Neural cell (in vitro differentiated cells): ENCODE data around the gene ADM2. TPM values are rescaled to one million over a fixed set of nuclear protein-coding genes. Genes with fewer than 3 reads are reported as not detected.

ENCODE experiments used
- H2AFZ ChIP-seq: fragments of 200-600, 300-800 bp; sonication (generic), shearing (Covaris generic); 2 replicates; pipeline ENCODE4 v1.6.0; 2014; ENCODE audit warnings: low read depth, mild to moderate bottlenecking, antibody characterized with exemption, low read length, moderate library complexity
- H3F3A ChIP-seq: fragments of 200-600 bp; shearing (Covaris generic); 2 replicates; pipeline ENCODE4 v1.6.1; 2016; ENCODE audit warnings: mild to moderate bottlenecking, moderate library complexity, mixed read lengths, antibody characterized with exemption, low read length; ENCODE audit not compliant: insufficient read depth, poor library complexity, severe bottlenecking
- H3K27ac ChIP-seq: fragments of 200-600, 300-800 bp; sonication (generic), shearing (Covaris generic); 2 replicates; pipeline ENCODE4 v1.5.1; 2014; ENCODE audit warnings: mild to moderate bottlenecking, low read length, moderate library complexity
- H3K27me3 ChIP-seq: fragments of 300-800, 200-600 bp; sonication (generic), shearing (Covaris generic); 2 replicates; pipeline ENCODE4 v1.6.0; 2014; ENCODE audit warnings: mild to moderate bottlenecking, low read depth, low read length, moderate library complexity; ENCODE audit not compliant: insufficient read depth
- H3K36me3 ChIP-seq: fragments of 300-800, 200-600 bp; sonication (generic), shearing (Covaris generic); 2 replicates; pipeline ENCODE4 v1.5.1; 2014; ENCODE audit warnings: mild to moderate bottlenecking, antibody characterized with exemption, low read length, moderate library complexity; ENCODE audit not compliant: insufficient read depth
- H3K4me2 ChIP-seq: fragments of 300-800, 200-600 bp; sonication (generic), shearing (Covaris generic); 2 replicates; pipeline ENCODE4 v1.6.0; 2014; ENCODE audit warnings: mild to moderate bottlenecking, low read length
- H3K4me3 ChIP-seq: fragments of 300-800, 200-600 bp; sonication (generic), shearing (Covaris generic); 2 replicates; pipeline ENCODE4 v1.5.1; 2014; ENCODE audit warnings: mild to moderate bottlenecking, low read length, moderate library complexity
- H3K79me2 ChIP-seq: fragments of 200-600 bp; shearing (Covaris generic); replicated peaks from 2 replicates; pipeline ENCODE4 v1.6.0; 2014; ENCODE audit warnings: mild to moderate bottlenecking, low read length, moderate library complexity; ENCODE audit not compliant: insufficient read depth
- H3K9ac ChIP-seq: fragments of 300-800, 200-600 bp; sonication (generic), shearing (Covaris generic); 2 replicates; pipeline ENCODE4 v1.6.1; 2016; ENCODE audit warnings: mild to moderate bottlenecking, low read length, mixed read lengths
- H3K9me2 ChIP-seq: fragments of 200-600 bp; shearing (Covaris generic); 2 replicates; pipeline ENCODE4 v1.6.1; 2016; ENCODE audit warnings: mild to moderate bottlenecking, low read length, mixed read lengths; ENCODE audit not compliant: insufficient read depth
- H3K9me3 ChIP-seq: fragments of 200-600, 300-800 bp; sonication (generic), shearing (Covaris generic); 2 replicates; pipeline ENCODE4 v1.6.1; 2016; ENCODE audit warnings: mild to moderate bottlenecking, mixed run types, low read length, moderate library complexity, mixed read lengths
- H4K20me1 ChIP-seq: fragments of 200-600 bp; shearing (Covaris generic); 2 replicates; pipeline ENCODE4 v1.6.1; 2016; ENCODE audit warnings: mild to moderate bottlenecking, mixed run types; ENCODE audit not compliant: insufficient read depth
- EP300 ChIP-seq: fragments of 450-650 bp; conservative IDR thresholded peaks from 2 replicates; pipeline ENCODE4 v1.6.1; 2014; ENCODE audit warnings: antibody characterized with exemption, mild to moderate bottlenecking, moderate library complexity; ENCODE audit not compliant: poor library complexity, severe bottlenecking
- EZH2 ChIP-seq: fragments of 200-600, 300-800 bp; shearing (Covaris generic), sonication (generic); IDR thresholded peaks from 2 replicates; pipeline ENCODE4 v1.6.1; 2014; ENCODE audit warnings: antibody characterized with exemption, low read length, borderline replicate concordance, mild to moderate bottlenecking; ENCODE audit not compliant: insufficient read depth, poor library complexity, severe bottlenecking
- MXI1 ChIP-seq: fragments of 450-650 bp; conservative IDR thresholded peaks from 2 replicates; pipeline ENCODE4 v1.6.1; 2014; ENCODE audit warnings: antibody characterized with exemption, mild to moderate bottlenecking; ENCODE audit not compliant: poor library complexity, severe bottlenecking
- POLR2AphosphoS5 ChIP-seq: IDR thresholded peaks from 2 replicates; pipeline ENCODE4 v1.6.1; 2012
- RAD21 ChIP-seq: fragments of 450-650 bp; conservative IDR thresholded peaks from 2 replicates; pipeline ENCODE4 v1.6.1; 2014; ENCODE audit warnings: antibody characterized with exemption, mild to moderate bottlenecking, moderate library complexity
- SMC3 ChIP-seq: fragments of 450-650 bp; conservative IDR thresholded peaks from 2 replicates; pipeline ENCODE4 v1.6.1; 2014; ENCODE audit warnings: antibody characterized with exemption, mild to moderate bottlenecking, moderate library complexity; ENCODE audit not compliant: poor library complexity
- TAF1 ChIP-seq: IDR thresholded peaks from 2 replicates; pipeline ENCODE4 v1.6.1; 2012; ENCODE audit warnings: low read depth
- polyA plus RNA-seq: library from polyadenylated mRNA; depleted of rRNA; stranded (reverse); fragments of >200 nt; gene quantifications from 2 replicates; pipeline ENCODE4 v1.2.3, GENCODE V29; 2014
- TF ChIP-seq, protein P1 (sequence below): IDR thresholded peaks from 2 replicates; pipeline ENCODE4 v1.6.1; 2012; ENCODE audit warnings: borderline replicate concordance
- TF ChIP-seq, protein P2 (sequence below): fragments of 450-650 bp; IDR thresholded peaks from 2 replicates; pipeline ENCODE4 v1.5.1; 2014; ENCODE audit warnings: antibody characterized with exemption, mild to moderate bottlenecking, moderate library complexity; ENCODE audit not compliant: poor library complexity, severe bottlenecking

Gene ADM2
- polyA plus RNA-seq, 1 donor from 2014 or later, result not detected

DNA sequence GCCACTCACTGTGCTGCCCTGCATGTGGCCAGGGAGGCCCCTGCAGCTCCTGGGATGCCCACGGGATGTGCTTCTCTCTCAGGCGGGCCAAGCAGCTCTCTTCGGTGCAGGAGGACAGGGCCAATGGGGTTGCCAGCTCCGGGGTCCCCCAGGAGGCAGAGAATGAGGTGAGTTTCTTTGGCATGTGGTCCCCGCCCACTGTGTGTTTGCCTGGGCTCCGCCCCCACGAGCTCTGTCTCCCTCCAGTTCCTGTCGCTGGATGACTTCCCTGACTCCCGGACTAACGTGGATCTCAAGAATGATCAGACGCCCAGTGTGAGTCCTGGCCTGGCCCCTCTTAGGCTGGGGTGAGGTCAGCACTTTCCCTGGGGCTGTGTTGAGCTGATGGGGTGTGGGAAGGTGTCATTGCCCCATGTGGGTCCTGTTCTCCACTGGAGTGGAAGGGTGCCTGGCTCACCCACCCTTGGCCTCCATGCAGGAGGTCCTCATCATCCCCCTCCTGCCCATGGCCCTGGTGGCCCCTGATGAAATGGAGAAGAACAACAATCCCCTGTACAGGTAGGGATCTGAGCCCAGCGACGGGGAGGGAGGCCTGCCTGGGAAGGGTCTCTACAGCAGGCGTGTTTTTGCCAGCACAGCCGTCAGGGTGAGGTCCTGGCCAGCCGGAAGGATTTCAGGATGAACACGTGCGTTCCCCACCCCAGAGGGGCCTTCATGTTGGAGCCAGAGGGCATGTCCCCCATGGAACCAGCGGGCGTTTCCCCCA lies 36.3 kb downstream of the ADM2 start:
- H3K9me2 ChIP-seq, result no peaks in the 10 kb centered on the region
- H3K4me2 ChIP-seq, result no peak overlapping the region
- no peaks in the 10 kb centered on the region for H3K27me3 ChIP-seq
- no peak overlapping the region for H3K27ac ChIP-seq
- H3F3A ChIP-seq, result no peaks in the 10 kb centered on the region
- no peak overlapping the region for H3K4me3 ChIP-seq
- H2AFZ ChIP-seq, result no peak overlapping the region
- H3K79me2 ChIP-seq, result peaks cover 3% of the 10 kb centered on the region
- no peaks in the 10 kb centered on the region for H3K9me3 ChIP-seq
- H3K36me3 ChIP-seq, result no peaks in the 10 kb centered on the region
- no peak overlapping the region for H3K9ac ChIP-seq
- TF ChIP-seq, protein P1, sequence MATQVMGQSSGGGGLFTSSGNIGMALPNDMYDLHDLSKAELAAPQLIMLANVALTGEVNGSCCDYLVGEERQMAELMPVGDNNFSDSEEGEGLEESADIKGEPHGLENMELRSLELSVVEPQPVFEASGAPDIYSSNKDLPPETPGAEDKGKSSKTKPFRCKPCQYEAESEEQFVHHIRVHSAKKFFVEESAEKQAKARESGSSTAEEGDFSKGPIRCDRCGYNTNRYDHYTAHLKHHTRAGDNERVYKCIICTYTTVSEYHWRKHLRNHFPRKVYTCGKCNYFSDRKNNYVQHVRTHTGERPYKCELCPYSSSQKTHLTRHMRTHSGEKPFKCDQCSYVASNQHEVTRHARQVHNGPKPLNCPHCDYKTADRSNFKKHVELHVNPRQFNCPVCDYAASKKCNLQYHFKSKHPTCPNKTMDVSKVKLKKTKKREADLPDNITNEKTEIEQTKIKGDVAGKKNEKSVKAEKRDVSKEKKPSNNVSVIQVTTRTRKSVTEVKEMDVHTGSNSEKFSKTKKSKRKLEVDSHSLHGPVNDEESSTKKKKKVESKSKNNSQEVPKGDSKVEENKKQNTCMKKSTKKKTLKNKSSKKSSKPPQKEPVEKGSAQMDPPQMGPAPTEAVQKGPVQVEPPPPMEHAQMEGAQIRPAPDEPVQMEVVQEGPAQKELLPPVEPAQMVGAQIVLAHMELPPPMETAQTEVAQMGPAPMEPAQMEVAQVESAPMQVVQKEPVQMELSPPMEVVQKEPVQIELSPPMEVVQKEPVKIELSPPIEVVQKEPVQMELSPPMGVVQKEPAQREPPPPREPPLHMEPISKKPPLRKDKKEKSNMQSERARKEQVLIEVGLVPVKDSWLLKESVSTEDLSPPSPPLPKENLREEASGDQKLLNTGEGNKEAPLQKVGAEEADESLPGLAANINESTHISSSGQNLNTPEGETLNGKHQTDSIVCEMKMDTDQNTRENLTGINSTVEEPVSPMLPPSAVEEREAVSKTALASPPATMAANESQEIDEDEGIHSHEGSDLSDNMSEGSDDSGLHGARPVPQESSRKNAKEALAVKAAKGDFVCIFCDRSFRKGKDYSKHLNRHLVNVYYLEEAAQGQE, result no peak
- TF ChIP-seq SMC3 (no peak), MXI1 (no peak), POLR2AphosphoS5 (no peak), EZH2 (no peak), TAF1 (no peak), EP300 (no peak)
- TF ChIP-seq, protein P2, sequence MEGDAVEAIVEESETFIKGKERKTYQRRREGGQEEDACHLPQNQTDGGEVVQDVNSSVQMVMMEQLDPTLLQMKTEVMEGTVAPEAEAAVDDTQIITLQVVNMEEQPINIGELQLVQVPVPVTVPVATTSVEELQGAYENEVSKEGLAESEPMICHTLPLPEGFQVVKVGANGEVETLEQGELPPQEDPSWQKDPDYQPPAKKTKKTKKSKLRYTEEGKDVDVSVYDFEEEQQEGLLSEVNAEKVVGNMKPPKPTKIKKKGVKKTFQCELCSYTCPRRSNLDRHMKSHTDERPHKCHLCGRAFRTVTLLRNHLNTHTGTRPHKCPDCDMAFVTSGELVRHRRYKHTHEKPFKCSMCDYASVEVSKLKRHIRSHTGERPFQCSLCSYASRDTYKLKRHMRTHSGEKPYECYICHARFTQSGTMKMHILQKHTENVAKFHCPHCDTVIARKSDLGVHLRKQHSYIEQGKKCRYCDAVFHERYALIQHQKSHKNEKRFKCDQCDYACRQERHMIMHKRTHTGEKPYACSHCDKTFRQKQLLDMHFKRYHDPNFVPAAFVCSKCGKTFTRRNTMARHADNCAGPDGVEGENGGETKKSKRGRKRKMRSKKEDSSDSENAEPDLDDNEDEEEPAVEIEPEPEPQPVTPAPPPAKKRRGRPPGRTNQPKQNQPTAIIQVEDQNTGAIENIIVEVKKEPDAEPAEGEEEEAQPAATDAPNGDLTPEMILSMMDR, result no peak
- H4K20me1 ChIP-seq, result no peaks in the 10 kb centered on the region

DNA sequence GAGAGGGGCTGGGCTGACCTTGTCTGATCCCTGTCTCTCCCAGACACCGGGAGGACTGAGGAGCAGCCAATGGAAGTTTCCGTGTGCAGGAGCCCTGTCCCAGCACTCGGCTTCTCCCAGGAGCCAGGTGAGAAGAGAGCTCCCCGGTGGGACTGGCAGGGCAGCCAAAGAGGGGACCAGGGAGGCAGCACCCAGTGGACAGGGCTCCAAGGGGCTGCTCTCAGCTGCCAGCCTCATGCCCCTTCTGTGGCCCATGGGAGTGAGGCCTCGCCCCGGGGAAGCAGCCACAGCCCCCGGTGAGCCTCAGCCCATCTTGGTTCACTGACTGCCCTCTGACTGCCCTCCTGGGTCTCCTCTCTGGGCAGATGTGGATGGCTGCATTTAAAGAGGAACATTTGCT lies 37.3 kb downstream of the ADM2 start:
- Histone ChIP-seq H3K9ac (no peak overlapping the region), H3K4me3 (no peak overlapping the region), H3K27ac (no peak overlapping the region), H3K27me3 (no peaks in the 10 kb centered on the region), H3F3A (no peaks in the 10 kb centered on the region), H3K9me2 (no peaks in the 10 kb centered on the region), H4K20me1 (no peaks in the 10 kb centered on the region), H3K9me3 (no peaks in the 10 kb centered on the region), H3K79me2 (no peaks in the 10 kb centered on the region), H2AFZ (no peak overlapping the region), H3K4me2 (no peak overlapping the region), H3K36me3 (no peaks in the 10 kb centered on the region)
- TF ChIP-seq SMC3, result no peak
- no peak for TF ChIP-seq EZH2
- TF ChIP-seq, protein P1, result no peak
- no peak for TF ChIP-seq MXI1
- TF ChIP-seq POLR2AphosphoS5, result no peak
- TF ChIP-seq RAD21, result no peak
- TF ChIP-seq TAF1, result no peak
